ENCODE data around the gene LRFN2.

GRCh38 chr6:40577672-40578071 is 9.5 kb downstream of the LRFN2 start:
- no peak for TF ChIP-seq EP300 (IDR thresholded peaks at IDR 0.05)
- no peak for TF ChIP-seq CTCF (IDR thresholded peaks at IDR 0.05)
- no peak for TF ChIP-seq POLR2A (IDR thresholded peaks at IDR 0.05)
